IPS-18a (cell line): ENCODE measurements around the gene CDCA3.
A peak's percentile ranks its signal among the peaks of the same experiment; 100 is the strongest.

Experiments
- H3K27ac ChIP-seq: one replicate; pipeline ENCODE4 v1.5.1; 2013; ENCODE audit warnings: low read length
- H3K27me3 ChIP-seq: one replicate; pipeline ENCODE4 v1.6.1; 2013; ENCODE audit warnings: mild to moderate bottlenecking, low read length; ENCODE audit not compliant: control insufficient read depth, insufficient read depth
- H3K36me3 ChIP-seq: one replicate; pipeline ENCODE4 v1.6.1; 2013; ENCODE audit warnings: low read depth, low read length; ENCODE audit not compliant: control insufficient read depth
- H3K4me1 ChIP-seq: one replicate; pipeline ENCODE4 v1.6.1; 2013; ENCODE audit warnings: low read depth, low read length; ENCODE audit not compliant: control insufficient read depth
- H3K4me3 ChIP-seq: one replicate; pipeline ENCODE4 v1.5.1; 2013; ENCODE audit warnings: low read length
- H3K9ac ChIP-seq: one replicate; pipeline ENCODE4 v1.6.1; 2013; ENCODE audit warnings: mild to moderate bottlenecking, low read length, moderate library complexity
- H3K9me3 ChIP-seq: one replicate; pipeline ENCODE4 v1.6.1; 2013; ENCODE audit warnings: low read depth, low read length; ENCODE audit not compliant: control insufficient read depth

The CDCA3 gene

GRCh38 chr12:6863033-6863432 is 11.9 kb upstream of the CDCA3 start:
- Histone ChIP-seq H3K9ac (no peak overlapping the region), H3K4me3 (no peak overlapping the region), H3K27ac (no peak overlapping the region), H3K9me3 (no peaks in the 10 kb centered on the region), H3K27me3 (no peaks in the 10 kb centered on the region), H3K36me3 (peaks cover 59% of the 10 kb centered on the region), H3K4me1 (peaks cover 15% of the 10 kb centered on the region)

- H3K27me3 ChIP-seq, result no peaks in the 10 kb centered on the region
- no peak overlapping the region for H3K4me3 ChIP-seq
- no peak overlapping the region for H3K27ac ChIP-seq
- H3K9me3 ChIP-seq, result no peaks in the 10 kb centered on the region
- no peak overlapping the region for H3K9ac ChIP-seq
- H3K4me1 ChIP-seq, result peaks cover 9% of the 10 kb centered on the region
- peaks cover 75% of the 10 kb centered on the region for H3K36me3 ChIP-seq
These were observed 10.3 kb upstream of the CDCA3 start for GRCh38 chr12:6861391-6861790.

- H3K4me1 ChIP-seq, result peaks cover 5% of the 10 kb centered on the region
- peaks cover 79% of the 10 kb centered on the region for H3K36me3 ChIP-seq
- no peaks in the 10 kb centered on the region for H3K9me3 ChIP-seq
- no peak overlapping the region for H3K27ac ChIP-seq
- H3K27me3 ChIP-seq, result no peaks in the 10 kb centered on the region
- no peak overlapping the region for H3K4me3 ChIP-seq
- H3K9ac ChIP-seq, result no peak overlapping the region
These were observed 9.9 kb upstream of the CDCA3 start for GRCh38 chr12:6860942-6861341.

- peaks cover 78% of the 10 kb centered on the region for H3K36me3 ChIP-seq
- no peaks in the 10 kb centered on the region for H3K4me1 ChIP-seq
- no peaks in the 10 kb centered on the region for H3K27me3 ChIP-seq
- no peaks in the 10 kb centered on the region for H3K9me3 ChIP-seq
- no peak overlapping the region for H3K9ac ChIP-seq
- H3K4me3 ChIP-seq, result no peak overlapping the region
- H3K27ac ChIP-seq, result no peak overlapping the region
These were observed 9.0 kb upstream of the CDCA3 start for GRCh38 chr12:6860116-6860515.

- no peaks in the 10 kb centered on the region for H3K27me3 ChIP-seq
- H3K4me1 ChIP-seq, result no peaks in the 10 kb centered on the region
- no peak overlapping the region for H3K4me3 ChIP-seq
- H3K36me3 ChIP-seq, result peaks cover 69% of the 10 kb centered on the region
- no peak overlapping the region for H3K27ac ChIP-seq
- no peak overlapping the region for H3K9ac ChIP-seq
- H3K9me3 ChIP-seq, result no peaks in the 10 kb centered on the region
These were observed 7.7 kb upstream of the CDCA3 start for GRCh38 chr12:6858799-6859198.

- no peaks in the 10 kb centered on the region for H3K27me3 ChIP-seq
- H3K4me1 ChIP-seq, result peaks cover 4% of the 10 kb centered on the region
- no peak overlapping the region for H3K9ac ChIP-seq
- no peaks in the 10 kb centered on the region for H3K9me3 ChIP-seq
- H3K4me3 ChIP-seq, result no peak overlapping the region
- no peak overlapping the region for H3K27ac ChIP-seq
- peaks cover 38% of the 10 kb centered on the region for H3K36me3 ChIP-seq
These were observed 4.2 kb upstream of the CDCA3 start for GRCh38 chr12:6855322-6855721.

GRCh38 chr12:6854036-6854435 is 3.0 kb upstream of the CDCA3 start:
- Histone ChIP-seq H3K9ac (no peak overlapping the region), H3K36me3 (peaks cover 42% of the 10 kb centered on the region), H3K27me3 (no peaks in the 10 kb centered on the region), H3K4me1 (peaks cover 4% of the 10 kb centered on the region), H3K4me3 (no peak overlapping the region), H3K27ac (no peak overlapping the region), H3K9me3 (no peaks in the 10 kb centered on the region)

- no peak overlapping the region for H3K9ac ChIP-seq
- no peaks in the 10 kb centered on the region for H3K27me3 ChIP-seq
- H3K27ac ChIP-seq, result no peak overlapping the region
- no peaks in the 10 kb centered on the region for H3K9me3 ChIP-seq
- H3K4me1 ChIP-seq, result peaks cover 4% of the 10 kb centered on the region
- H3K36me3 ChIP-seq, result peaks cover 46% of the 10 kb centered on the region
- H3K4me3 ChIP-seq, result no peak overlapping the region
These were observed 2.5 kb upstream of the CDCA3 start for GRCh38 chr12:6853626-6854025.

- Histone ChIP-seq H3K4me1 (peaks cover 4% of the 10 kb centered on the region), H3K4me3 (peak overlapping the region; percentile 85), H3K9me3 (no peaks in the 10 kb centered on the region), H3K27ac (no peak overlapping the region), H3K27me3 (no peaks in the 10 kb centered on the region), H3K36me3 (peaks cover 45% of the 10 kb centered on the region), H3K9ac (peak overlapping the region; percentile 57)
These were observed 1.7 kb upstream of the CDCA3 start for GRCh38 chr12:6852651-6853354.

- Histone ChIP-seq H3K27me3 (no peaks in the 10 kb centered on the region), H3K4me3 (peak within 1 kb of the TSS; percentile 85), H3K9ac (peak within 1 kb of the TSS; percentile 84), H3K27ac (peak within 1 kb of the TSS; percentile 78), H3K9me3 (no peaks in the 10 kb centered on the region), H3K4me1 (peaks cover 4% of the 10 kb centered on the region), H3K36me3 (peaks cover 45% of the 10 kb centered on the region)
These were observed 1.0 kb upstream of the CDCA3 start, which contains the start of gene USP5 for GRCh38 chr12:6851921-6852650. Gene USP5, plus strand, starts transcription at chr12:6852150. Its CDS starts 30 bp downstream, at chr12:6852180.

GRCh38 chr12:6850796-6851152 is 312 bp downstream of the CDCA3 start:
- H3K9me3 ChIP-seq, result no peaks in the 10 kb centered on the region
- no peak overlapping the region for H3K27ac ChIP-seq
- H3K36me3 ChIP-seq, result peaks cover 43% of the 10 kb centered on the region
- no peaks in the 10 kb centered on the region for H3K27me3 ChIP-seq
- H3K9ac ChIP-seq, result peak overlapping the region; percentile 82
- H3K4me3 ChIP-seq, result peak overlapping the region; percentile 85
- H3K4me1 ChIP-seq, result peaks cover 4% of the 10 kb centered on the region
